HG03103 (cell line): ENCODE measurements around the gene PPP6R1.

Experiments
- ATAC-seq: cut with Tn5 transposase; IDR thresholded peaks from one replicate; pipeline ENCODE4 v1.9.1; 2021; ENCODE audit warnings: low read depth; ENCODE audit not compliant: unreplicated experiment

PPP6R1 gene

GRCh38 chr19:55283548-55284377, 24.9 kb upstream of the PPP6R1 start, which contains the start of gene BRSK1:
BRSK1 (plus strand) TSS chr19:55283997; CDS start chr19:55284443, 446 bp downstream.
- ATAC-seq = no peak

DNA sequence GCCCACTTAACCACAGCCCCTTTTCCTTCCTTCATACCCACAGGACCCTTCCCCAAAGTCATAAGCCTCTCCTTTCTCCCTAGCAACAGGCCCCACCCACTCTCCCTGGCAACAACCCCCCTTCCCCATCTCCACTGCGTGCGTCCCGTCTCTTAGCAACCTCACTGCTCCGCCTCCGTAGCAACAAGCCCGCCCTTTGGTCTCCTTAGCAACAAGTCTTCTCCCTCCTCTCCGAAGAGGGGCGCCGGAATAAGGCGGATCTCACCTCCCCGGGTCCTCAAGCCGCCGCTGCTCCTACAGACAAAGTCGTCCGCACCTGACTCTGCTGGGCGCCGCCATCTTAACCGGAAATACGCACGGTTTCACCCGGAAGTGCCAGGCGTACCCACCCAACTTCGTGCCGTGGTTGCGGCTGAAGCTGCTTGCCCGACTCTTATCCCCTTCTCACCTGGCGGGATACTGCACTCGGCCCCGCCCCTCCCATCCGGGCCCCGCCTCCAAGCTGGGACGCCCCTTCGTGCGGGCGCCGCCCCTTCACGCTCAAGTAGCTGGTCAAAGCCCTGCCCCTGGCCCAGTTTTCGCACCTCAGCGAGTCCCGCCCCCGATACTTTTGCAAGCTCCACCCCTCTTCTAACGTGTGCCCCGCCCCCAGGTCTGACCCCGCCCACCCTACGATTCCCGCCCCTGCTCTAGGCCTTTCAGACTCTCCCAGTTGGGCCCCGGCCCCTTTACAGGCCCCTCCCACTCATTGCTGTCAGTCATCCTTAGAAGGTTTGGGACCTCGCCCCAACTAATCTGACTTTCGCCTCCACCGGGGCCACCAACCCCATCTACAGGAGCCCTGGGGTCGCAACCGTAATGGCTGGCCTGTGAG, 21.2 kb upstream of the PPP6R1 start, which contains the start of gene HSPBP1:
TSS of gene HSPBP1 (minus strand) at position 341 of the 874 bp plus-strand sequence. CDS start 502 bp downstream, outside the sequence.
- ATAC-seq = peak; percentile 64

GRCh38 chr19:55279340-55279739, 20.5 kb upstream of the PPP6R1 start:
- no peak for ATAC-seq

DNA sequence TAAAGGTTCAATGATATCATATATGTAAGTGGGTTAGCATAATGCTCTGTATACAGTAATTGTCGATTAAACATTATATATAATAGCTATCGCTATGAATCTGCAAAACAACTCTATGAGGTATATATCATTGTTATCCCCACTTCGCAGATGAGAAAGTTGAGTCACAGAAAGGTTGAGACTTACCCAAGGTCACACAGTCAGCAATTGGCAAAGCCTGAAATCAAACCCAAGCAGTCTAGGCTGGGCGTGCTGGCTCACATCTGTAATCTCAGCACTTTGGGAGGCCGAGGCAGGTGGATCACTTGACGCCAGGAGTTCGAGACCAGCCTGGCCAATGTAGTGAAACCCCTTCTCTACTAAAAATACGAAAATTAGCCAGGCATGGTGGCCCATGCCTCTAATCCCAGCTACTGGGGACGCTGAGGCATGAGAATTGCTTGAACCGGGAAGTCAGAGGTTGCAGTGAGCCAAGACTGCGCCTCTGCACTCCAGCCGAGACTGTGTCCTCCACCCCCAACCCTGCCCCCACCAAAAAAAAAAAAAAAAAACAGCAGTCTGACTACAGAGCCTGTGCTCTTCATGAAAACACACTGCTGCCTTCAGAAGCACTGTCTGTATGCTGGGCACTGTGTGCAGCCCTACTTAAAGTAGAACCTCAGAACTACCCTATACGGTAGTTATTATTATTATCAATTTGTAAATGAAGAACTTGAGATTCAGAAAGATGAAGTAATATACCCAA, 19.7 kb upstream of the PPP6R1 start:
- no peak for ATAC-seq

GRCh38 chr19:55277494-55277893, 18.7 kb upstream of the PPP6R1 start:
- no peak for ATAC-seq

- ATAC-seq = no peak
Measured at GRCh38 chr19:55276720-55277430, 18.1 kb upstream of the PPP6R1 start.

- no peak for ATAC-seq
Measured at GRCh38 chr19:55275851-55276719, 17.3 kb upstream of the PPP6R1 start.

DNA sequence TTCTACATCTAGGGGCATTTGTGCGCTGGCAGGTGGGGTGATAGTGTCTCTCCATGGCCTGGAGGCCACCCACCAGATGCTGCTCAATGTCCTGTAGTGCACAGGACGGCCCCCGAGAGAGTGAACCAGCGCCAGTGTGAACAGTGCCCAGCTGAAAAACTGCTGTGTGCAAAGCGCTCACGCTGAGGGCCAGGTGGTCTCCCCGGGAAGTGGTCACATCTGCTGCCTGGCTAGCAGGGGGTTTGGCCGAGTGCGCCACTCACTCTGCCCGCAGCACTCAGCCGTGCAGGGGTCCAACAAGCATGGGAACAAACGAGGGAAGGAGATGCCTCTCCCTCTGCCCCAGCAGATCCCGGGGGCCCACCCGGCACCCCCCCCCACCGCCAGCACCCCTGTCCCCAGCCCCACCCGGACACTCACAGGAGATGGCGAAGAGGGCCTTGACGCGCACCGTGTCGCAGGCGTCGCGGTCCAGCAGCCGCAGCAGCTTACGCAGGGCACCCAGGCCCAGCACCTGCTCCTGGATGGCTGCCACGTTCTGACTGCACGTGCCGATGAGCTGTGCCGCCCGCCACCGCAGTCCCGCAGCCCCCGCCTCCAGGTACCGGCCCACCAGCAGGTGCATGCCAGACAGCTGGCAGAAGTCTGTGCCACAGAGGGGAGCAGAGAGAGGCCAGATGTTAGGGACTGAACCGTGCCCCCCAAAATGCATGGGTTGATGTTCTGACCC, 15.3 kb upstream of the PPP6R1 start:
- ATAC-seq = no peak

DNA sequence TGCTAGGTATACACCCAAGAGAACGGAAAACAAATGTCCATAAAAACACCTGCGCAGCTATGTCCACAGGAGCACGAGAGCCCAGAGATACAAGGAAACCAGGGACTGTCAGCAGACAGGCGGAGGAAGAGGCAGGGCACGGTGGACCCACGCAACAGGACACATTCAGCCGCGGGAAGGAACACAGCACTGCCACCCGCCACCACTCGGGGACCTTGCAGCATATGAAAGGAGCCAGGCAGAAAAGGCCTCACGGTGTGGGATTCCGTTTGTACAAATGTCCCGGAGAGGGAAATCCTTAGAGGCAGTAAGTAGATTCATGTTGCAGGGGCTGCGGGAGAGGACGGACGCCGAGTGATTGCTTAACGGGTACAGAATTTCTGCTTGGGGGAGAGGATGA, 13.3 kb upstream of the PPP6R1 start:
- ATAC-seq = no peak

GRCh38 chr19:55270172-55270942, 11.5 kb upstream of the PPP6R1 start:
- ATAC-seq = no peak

DNA sequence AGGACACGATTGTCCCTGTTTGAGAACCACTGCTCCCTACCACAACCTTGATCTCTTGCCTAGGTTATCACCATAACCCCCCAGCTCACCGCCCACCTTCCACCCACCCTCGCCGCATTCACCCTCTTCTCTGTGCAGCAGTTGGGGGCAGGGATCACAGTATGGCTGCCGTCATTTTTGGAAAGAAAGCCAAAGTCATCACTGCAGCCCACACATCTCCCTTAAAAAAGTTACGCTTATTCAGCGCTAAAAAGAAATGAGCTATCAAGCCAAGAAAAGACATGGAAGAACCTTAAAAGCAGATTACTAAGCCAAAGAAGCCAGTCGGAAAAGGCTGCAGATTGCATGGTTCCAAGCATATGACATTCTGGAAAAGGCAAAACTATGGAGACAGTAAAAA, 10.5 kb upstream of the PPP6R1 start:
- ATAC-seq = no peak

- ATAC-seq = no peak
Measured at GRCh38 chr19:55266840-55267239, 8.0 kb upstream of the PPP6R1 start.

DNA sequence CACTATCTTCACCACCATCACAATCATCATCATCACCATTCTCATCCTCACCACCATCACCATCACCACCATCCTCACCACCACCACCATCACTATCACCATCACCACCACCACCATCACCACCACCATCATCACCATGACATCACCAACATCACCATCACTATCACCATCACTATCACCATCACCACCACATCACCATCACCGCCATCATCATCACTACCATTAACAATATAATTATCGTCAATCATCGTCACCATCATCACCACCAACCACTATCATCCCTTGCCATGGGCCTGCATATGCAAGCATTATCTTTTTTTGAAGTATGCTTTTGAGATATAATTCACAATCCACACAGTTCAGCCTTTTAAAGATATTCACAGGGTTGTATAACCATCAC, 7.6 kb upstream of the PPP6R1 start:
- ATAC-seq = no peak

- no peak for ATAC-seq
Measured at GRCh38 chr19:55265723-55266386, 7.0 kb upstream of the PPP6R1 start.

- no peak for ATAC-seq
Measured at GRCh38 chr19:55265173-55265572, 6.4 kb upstream of the PPP6R1 start.

GRCh38 chr19:55264531-55264930, 5.7 kb upstream of the PPP6R1 start:
- no peak for ATAC-seq

- ATAC-seq = no peak
Measured at GRCh38 chr19:55262359-55262758, 3.5 kb upstream of the PPP6R1 start.
